SK-N-MC (cell line): ENCODE results near the gene PRKAB2.

Source experiments
- EZH2 ChIP-seq: fragments of 200-600 bp; sonication (generic); IDR thresholded peaks from one replicate; pipeline ENCODE4 v1.6.1; 2017; ENCODE audit warnings: antibody characterized with exemption
- POLR2AphosphoS5 ChIP-seq: IDR thresholded peaks from 2 replicates; pipeline ENCODE4 v1.6.1; 2012; ENCODE audit warnings: mild to moderate bottlenecking, low read depth, low read length, borderline replicate concordance

GRCh38 chr1:147111381-147112130 lies 60.7 kb downstream of the PRKAB2 start:
- TF ChIP-seq POLR2AphosphoS5 (no peak), EZH2 (no peak)
